ENCODE results near the gene ASTN2.

The ASTN2 gene

GRCh38 chr9:117125531-117125930, 289.3 kb downstream of the ASTN2 start:
- no peak for TF ChIP-seq CTCF (IDR thresholded peaks at IDR 0.05; ENCODE audit: low read depth, low read length)
- H3K4me3 ChIP-seq (ENCODE audit: low read depth, low read length) = no peak overlapping the region

- TF ChIP-seq CTCF (IDR thresholded peaks at IDR 0.05; ENCODE audit: low read depth, low read length) = no peak
- no peak overlapping the region for H3K4me3 ChIP-seq (ENCODE audit: low read depth, low read length)
These were observed 291.1 kb downstream of the ASTN2 start for GRCh38 chr9:117123729-117124128.

GRCh38 chr9:117122953-117123352, 291.9 kb downstream of the ASTN2 start:
- no peak for TF ChIP-seq CTCF (IDR thresholded peaks at IDR 0.05; ENCODE audit: low read depth, low read length)
- no peak overlapping the region for H3K4me3 ChIP-seq (ENCODE audit: low read depth, low read length)

- H3K4me3 ChIP-seq (ENCODE audit: low read depth, low read length) = no peak overlapping the region
- TF ChIP-seq CTCF (IDR thresholded peaks at IDR 0.05; ENCODE audit: low read depth, low read length) = no peak
These were observed 292.8 kb downstream of the ASTN2 start for GRCh38 chr9:117122102-117122501.

- no peak overlapping the region for H3K4me3 ChIP-seq (ENCODE audit: low read depth, low read length)
- TF ChIP-seq CTCF (IDR thresholded peaks at IDR 0.05; ENCODE audit: low read depth, low read length) = no peak
These were observed 293.5 kb downstream of the ASTN2 start for GRCh38 chr9:117121316-117121715.

GRCh38 chr9:117120061-117120460, 294.8 kb downstream of the ASTN2 start:
- TF ChIP-seq CTCF (IDR thresholded peaks at IDR 0.05; ENCODE audit: low read depth, low read length) = no peak
- H3K4me3 ChIP-seq (ENCODE audit: low read depth, low read length) = no peak overlapping the region

- TF ChIP-seq CTCF (IDR thresholded peaks at IDR 0.05; ENCODE audit: low read depth, low read length) = no peak
- no peak overlapping the region for H3K4me3 ChIP-seq (ENCODE audit: low read depth, low read length)
These were observed 298.8 kb downstream of the ASTN2 start for GRCh38 chr9:117116084-117116483.
